Dedifferentiated amniotic fluid mesenchymal stem cell (primary cell): ENCODE measurements around the gene VPS37C.
"Not testable (repeated sequence)": the region's sequence is repeated elsewhere in the genome, so short reads cannot be mapped to it uniquely, and the experiment has no call there.

Experiments used
- DNase-seq: peaks from one replicate; pipeline ENCODE4 v3.0.0-alpha.2; 2016; ENCODE audit errors: extremely low spot score

VPS37C gene

DNA sequence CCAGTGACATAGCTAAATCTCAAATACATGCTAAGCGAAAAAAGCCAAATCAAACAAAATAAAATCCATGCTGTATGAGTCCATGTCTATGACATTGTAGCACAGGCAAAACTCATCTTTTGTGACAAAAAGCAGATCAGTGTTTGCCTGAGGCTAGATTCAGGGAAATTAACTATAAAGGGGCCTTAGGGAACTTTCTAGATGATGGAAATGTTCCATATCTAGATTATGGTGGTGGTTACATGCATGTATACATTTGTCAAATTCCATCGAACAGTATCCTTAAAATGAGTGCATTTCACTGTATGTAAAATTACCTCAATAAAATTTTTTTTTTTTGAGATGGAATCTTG is 44.1 kb downstream of the VPS37C start:
- no peak for DNase-seq

DNA sequence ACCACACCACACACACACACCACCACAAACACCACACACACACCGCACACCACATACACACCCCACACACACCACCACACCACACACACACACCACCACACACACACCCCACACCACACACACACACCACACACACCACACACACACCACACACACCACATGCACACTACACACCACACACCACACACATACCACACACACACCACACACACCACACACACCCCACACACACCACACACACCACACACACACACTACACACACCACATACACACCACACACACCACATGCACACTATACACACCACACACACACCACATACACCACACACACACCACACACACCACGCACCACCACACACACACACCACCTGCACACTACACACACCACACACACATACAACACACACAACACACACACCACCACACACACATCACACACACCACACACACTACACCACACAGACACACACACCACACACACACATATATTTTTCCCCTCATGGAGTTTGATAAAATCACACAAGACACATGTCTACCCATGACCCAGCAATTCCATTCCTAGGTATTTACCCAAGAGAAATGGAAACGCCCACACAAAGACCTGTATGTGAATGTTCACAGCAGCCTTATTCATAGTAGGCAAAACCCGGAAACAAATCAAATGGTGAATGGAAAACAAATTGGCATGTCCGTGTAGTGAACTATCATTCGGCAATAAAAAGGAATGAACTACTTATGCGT is 44.6 kb downstream of the VPS37C start:
- no peak for DNase-seq

DNA sequence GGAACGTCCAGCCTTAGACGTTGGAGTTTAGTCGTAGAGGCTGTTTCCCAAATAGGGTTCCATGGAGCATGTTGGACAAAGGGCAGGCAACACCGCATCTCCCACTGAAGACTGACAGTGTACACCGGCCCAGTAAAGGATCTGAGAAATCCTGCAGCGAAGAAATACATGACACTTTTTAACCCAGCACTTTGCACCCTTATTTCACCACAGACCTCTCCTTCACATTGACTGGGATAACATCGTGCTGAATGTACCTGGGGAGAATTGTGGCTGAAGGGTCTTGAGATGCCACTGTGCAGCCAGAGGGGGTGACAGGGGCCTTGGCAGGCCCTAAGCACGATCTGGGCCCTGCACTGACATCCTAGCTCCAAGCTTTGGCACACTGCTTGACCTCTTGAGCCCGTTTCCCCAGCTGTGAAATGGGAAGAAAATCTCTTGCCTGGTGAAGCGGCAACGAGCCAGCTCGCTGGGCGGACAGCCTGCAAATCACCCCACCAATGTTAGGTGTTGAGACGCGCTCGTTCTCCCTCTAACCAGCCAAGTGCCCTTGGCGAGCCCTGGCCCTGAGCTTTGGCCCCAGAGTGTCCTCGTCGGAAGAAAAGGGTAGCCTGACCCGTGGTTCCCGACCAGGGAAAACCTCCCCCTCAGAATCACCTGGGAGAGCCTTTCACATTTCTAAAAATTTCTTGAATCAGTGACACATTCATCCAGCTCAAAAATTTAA is 45.6 kb downstream of the VPS37C start:
- no peak for DNase-seq

DNA sequence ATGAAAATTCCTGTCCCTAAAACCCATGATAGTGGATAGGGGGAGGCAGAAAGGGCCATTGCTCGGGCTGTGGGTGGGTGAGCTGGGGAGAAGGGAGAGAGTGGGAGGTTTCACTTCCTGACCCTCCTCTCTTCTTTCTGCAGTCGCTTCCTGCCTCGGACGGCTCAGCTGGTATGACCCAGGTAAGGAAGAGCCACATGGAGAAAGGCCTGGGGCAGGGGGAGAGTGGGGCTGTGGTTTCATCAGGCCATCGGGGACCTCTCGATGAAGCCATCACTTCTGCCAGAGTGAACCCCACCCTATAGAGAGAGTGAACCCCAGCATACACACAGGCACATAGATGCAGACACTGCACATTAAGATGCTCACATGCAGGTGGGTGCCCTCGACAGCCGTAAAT is 46.3 kb downstream of the VPS37C start:
- no peak for DNase-seq

DNA sequence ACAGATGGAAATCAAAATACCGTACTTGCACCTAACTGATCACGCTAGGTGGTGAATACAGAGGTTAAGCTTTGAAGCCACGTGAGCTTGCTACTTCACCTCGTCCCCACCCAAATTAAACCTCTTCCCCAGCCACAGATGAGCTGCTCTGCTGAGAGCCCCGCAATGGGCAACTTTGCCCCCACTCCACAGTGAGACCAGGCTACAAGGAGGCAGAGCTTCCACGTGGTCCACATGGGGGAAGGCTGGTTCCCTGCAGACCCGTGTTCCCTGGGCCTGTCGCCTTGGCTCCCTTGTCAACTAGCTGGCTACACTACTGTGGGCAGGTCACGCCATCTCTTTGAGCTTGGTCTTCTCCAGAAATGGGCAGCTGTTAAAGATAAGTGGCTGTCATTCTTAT is 48.0 kb downstream of the VPS37C start:
- DNase-seq, result no peak

DNA sequence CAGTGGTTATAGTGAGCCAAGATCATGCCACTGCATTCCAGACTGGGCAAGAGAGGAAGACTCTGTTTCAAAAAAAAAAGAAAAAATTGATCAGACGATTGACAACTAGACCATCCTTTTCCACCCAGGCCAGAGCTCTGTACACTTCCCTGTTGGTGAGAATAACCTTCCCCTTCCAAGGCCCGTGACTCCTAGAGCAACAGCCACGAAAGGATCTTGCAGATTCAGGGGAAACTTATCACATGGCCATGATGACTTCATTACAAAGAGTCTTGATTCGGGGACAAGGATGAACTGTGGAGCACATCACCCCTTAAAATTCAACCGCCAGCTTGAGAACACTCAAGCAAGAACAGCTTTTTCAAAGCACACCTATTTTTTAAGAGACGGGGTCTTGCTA is 48.7 kb downstream of the VPS37C start:
- DNase-seq, result no peak

DNA sequence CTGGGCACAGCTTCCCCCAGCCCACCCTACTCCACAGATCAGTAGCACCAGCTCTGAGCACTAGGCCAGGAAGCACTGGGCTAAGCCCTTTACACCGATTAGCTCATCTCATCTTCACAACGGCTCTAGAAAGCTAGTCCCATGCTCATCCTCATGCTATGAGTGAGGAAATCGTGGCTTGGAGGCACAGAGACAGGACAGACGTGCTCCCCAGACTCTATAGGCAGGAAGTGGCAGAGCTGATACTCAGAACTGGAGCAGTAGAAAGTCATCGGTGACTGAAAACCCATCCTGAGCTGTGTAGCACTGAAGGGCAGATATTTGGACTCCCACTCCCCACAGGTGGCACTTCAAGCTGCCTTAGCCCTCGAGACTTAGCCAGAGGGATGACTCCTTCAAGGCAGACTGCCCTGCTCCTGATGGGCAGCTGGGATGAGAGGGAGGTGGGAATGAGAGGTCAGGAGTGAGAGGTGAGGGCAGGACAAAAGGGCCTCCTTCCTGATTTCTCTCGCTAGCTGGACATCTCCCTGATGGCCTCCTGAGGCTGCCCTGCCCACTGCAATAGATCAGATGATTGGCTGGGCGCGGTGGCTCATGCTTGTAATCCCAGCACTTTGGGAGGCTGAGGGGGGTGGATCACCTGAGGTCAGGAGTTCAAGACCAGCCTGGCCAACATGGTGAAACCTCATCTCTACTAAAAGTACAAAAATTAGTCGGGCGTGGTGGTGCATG is 49.3 kb downstream of the VPS37C start:
- no peak for DNase-seq

DNA sequence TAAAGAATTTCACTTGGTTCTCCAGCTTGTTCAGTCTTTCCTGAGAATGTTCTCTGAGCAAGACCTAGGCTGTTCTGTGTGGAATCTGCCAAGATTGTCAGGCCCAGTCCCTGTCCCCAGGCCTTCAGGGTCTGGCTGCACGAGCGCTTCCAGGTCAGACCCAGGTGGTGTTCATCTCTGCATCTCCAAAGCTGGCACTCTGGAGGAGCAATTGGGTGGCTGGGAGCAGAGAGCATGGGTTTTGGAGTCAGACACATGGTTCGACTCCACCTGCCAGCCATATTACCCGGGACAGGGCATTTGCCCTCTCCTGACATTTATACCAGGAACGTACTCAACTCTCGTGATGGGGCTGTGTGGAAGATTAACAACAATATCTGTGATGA is 50.2 kb downstream of the VPS37C start:
- DNase-seq, result no peak

DNA sequence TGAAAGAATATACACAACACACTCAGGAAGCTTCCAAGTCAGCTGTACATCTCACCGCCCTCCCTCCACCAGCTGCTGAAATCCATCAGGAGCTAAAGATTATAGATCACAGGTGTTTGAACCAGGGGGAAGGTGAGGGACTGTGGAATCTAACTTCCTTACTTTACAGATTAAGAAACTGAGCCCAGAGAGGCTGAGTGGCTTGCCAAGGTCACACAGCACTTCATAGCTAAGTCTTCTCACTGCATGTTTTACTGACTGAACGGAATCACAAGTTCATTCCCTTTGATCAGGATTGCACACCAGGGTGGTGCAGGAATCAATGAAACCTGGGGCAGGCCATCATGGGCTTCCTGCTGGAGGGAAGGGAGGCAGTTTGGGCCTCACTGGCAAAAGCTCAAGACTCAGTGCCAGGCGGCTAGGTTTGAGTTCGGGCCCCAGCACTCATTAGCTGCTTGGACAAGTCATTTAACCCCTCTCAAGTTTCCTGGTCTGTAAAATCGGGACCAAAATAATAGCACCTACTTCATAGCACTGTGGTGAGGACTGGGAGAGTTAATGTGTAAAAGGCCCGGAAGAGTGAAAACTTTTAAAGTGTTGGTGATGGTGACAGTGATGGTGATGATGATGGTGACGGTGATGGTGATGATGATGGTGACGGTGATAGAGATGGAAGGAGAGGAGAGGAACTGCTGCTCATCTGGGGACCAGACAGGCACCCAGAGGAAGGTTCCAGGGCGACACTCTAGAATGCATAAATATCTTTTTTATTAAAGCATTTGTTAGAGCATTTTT is 50.8 kb downstream of the VPS37C start:
- no peak for DNase-seq

DNA sequence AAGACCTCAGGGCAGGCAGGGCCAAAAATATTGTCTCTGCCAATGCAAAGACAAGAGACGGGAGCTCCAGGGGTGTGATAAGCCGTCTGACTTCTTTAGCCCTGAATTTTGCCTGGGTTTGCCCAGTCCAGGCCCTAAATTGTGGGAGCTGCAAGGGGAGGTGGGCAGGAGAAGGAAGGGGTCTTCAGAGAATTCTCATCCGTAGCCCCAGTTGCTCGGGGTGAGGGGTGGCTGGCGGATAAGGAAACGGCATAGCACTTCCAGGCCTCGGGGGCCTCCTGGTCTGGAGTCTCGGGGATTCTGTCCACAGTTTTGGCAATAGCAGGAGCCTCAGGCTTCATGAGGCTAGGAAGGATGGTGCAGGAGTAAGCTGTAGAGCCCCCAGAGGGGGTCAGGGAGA is 51.6 kb downstream of the VPS37C start:
- DNase-seq, result no peak

DNA sequence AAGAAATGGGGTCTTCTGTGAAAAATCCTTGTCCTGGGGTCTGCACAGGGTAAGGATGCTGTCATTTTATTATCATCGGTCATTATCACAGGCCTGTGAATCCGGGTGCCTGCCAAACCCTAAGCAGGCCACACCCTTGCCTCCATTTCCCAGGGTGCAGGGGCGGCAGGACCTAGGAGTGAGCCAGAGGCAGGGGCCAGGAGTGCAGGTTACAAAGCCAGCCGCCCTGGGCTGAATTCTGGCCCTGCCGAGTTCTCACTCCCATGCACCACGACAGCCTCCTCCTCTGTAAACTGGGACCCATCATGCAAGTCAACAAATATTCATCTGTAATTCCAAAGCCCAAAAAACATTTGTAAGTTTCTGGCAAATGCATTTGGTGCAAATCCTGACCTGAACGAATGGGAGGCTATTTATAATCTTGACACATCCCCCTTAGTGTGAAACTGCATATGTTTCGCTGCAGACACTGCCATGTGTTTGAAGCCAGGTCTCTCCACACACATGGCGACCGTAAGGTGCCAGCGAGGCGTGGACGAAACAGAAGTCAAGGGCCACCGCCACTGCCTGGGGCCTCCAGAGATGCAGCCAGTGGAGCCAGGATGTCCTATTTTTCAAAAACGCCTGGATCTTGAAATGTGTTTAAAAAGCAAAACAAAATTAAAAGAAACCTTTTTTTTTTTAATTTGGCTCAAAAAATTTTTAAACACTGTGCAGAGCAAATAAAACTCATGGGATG is 52.2 kb downstream of the VPS37C start:
- DNase-seq, result no peak

DNA sequence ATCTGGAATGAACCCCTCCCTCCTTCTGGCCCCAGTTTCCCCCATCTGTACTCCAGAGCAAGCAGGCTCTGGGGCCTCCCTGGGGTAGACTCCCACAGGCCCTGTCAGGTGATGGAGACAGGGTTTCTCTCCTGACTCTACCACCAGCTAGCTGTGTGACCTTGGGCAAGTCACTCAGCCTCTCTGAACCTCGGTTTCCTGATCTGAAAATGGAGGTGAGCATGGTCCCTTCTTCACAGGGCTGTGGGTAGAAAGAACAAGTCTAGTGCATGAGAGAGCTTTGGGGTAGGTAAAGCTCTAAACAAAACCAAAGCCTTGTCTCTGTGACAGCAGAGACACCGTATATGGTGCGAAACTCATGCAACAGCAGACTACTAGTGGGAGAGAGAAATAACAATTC is 53.3 kb downstream of the VPS37C start:
- no peak for DNase-seq

DNA sequence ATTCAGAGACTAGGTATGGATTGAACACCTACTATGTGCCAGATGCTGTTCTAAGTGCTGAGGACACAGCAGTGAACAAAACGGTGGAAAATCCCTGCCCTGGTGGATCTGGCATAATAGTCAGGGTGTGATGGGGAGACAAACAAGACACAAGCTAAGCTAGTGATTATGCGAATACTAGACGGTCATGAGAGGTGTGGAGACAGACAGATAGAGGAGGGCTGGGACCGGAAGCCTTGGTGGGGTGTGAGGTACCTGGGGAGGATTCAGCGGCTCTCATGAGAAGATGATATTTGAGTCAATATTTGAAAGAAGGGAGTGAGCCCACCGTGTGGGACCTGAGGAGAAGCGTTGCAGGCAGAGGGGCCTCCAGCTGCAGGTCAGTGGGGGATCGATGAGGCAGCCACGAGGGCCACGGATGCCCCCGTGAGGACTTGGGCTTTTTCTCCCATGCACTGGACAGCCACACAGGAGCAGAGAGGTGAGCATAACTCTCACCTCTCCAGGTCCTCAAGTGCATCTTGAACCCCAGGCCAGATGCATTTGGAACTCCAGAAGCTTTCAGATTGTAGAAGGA is 54.2 kb downstream of the VPS37C start:
- DNase-seq, result no peak

DNA sequence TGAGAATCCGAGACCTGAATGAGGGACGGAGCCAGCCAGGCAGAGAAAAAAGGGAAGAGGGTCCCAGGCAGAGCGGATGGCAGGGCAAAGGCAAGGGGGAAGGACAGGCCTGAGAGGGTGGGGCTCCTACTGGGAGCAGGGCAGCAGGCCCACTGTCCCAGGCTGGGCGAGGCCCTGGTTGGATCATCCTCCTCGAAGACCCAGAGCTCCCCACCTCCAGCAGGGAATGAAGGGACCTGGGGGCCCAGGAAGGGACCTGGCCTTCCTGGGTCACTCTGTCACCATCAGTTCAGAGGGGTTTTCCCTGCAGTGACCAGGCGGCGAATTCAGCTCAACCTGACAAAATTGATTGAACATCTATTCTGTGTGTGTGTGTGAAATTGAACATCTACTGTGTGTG is 54.9 kb downstream of the VPS37C start:
- no peak for DNase-seq

DNA sequence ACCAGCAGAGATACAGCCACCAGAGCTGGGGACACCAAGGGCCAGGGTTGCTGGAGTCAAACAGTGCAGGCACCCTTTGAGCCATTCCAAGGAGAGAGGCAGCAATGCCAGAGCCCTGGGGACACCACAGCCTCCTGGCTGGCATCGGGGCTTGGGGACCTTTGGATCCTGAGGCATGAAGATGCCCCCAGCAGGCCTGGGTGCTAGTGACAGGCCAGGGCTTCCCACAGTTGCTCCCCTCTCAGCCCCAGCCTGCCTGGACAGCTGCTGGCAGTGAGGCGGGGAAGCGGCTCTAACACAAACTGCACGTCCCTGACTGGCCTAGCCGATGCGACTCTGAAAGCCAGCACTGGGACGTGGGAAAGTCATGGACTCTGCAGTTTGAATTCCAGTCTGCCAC is 56.3 kb downstream of the VPS37C start:
- no peak for DNase-seq

DNA sequence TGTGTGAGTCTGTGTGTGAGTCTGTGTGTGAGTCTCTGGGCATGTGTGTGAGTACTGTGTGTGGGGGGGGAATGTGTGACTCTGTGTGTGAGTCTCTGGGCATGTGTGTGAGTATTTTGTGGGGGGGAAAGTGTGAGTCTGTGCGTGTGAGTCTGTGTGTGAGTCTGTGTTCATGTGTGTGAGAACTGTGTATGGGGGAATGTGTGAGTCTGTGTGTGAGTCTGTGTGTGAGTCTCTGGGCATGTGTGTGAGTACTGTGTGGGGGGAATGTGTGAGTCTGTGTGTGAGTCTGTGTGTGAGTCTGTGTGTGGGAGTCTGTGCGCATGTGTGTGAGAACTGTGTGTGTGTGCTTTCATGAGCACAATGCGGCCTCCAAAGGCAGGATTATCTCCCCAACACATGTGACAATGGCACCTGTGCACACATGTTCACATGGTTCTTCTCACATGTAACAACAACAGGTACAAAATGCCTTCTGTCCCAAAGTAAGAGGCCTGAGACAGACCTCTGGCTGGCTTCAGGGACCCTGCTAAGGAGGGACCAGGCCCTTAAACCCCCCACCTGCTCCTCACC is 57.3 kb downstream of the VPS37C start:
- no peak for DNase-seq

DNA sequence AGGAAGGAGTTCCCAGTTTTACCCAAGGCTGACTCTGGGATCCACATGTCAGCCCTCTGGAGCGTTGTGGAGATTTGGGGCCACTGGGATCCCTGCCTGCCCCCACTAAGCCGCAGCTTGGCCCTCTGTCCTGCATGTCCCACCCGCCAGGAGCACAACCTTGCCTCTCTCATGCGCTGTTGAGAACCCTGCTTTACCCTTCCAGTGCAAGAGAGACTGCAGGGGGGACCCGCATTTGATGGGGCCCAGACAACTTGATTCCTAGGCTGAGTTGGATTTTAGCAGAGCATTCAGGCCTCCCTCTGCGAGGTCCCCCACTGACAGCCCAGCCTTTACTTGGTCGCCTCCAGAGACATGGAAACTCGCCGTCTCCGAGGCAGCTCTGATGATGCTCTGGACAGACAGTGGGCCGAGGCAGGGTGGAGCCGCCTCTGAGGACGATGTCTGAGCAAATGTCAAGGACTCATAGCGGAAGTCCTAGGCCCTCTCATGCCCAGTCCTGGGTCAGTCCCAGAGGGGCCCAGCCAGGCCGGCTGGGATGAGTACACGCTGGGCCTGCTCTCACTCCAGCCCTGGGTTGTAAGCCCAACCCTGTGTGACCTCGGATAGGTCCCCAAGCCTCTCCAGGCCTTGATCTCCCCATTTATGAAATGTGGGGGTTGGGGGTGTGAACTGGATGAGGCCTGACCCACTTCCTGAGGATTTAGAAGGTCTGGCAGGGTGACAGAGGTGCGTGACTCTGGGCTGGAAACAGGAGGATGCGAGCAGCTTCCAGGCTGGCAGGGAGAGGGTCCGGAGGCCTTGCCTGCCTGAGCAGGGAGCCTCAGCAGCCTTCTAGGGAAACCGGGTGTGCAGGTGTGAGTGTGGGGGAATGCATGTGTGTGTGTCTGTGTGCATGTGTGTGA is 58.3 kb downstream of the VPS37C start:
- DNase-seq, result no peak

DNA sequence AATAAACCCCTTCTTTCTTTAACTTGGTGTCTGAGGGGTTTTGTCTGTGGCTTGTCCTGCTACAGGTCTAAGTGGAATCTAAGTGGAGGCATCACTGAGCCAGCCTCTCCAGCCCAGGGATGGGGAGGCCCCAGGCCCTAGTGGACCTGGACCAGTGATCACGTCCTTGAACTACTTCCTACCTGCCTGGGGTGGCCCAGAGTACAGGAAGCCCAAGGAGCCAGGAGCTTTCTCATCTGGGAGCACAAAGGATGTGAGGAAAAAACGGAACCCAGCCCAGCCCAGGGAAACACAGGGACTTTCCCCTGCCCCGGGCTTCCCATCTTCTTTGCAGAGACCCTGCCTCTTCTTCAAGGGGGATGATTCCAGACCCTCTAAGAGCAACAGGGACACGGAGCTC is 62.4 kb downstream of the VPS37C start:
- DNase-seq, result no peak

DNA sequence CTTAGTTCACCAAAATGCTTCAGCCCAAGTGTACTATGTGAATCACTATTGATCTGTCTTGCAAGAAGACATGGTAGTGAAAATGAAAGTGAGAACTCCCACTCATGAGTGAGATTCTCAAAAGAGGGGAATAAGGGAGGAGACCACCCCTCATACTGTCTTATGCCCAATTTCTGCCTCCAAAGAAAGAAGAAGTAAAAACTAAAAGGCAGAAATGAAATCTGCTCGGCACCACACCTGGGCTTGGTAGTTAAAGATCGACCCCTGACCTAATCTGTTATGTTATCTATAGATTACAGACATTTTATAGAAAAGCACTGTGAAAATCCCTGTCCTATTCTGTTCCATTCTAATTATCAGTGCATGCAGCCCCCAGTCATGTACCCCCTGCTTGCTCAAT is 63.0 kb downstream of the VPS37C start:
- not testable (repeated sequence) for DNase-seq

DNA sequence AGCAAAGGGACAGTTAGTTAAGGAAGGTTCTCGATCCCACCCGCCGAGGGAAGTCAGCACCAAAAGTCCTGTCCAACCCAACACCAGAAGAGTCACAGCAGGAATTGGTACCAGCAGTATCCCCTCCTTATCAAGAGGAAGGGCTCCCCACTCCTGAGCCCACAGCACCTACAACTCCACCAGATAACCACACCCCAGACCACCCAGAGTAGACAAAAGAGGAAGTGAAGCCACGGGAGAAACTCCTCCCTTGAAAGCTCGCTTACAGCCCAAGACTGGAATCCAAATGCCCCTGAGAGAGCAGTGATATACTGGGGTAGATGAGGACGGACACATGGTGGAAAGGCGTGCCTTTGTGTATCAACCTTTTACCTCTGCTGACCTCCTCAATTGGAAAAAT is 66.2 kb downstream of the VPS37C start:
- no peak for DNase-seq
